Pericardium fibroblast (primary cell): ENCODE measurements around the gene ZNF121. TPM values are rescaled to one million over a fixed set of nuclear protein-coding genes. Genes with fewer than 3 reads are reported as not detected.

Source experiments
- total RNA-seq: library from RNA; depleted of rRNA; stranded (reverse); fragments of >200 nt; gene quantifications from 2 replicates; pipeline ENCODE4 v1.2.3, GENCODE V29; 2015

Gene ZNF121
- total RNA-seq = 11.9 and 19.8 TPM in 2 replicates

GRCh38 chr19:9584073-9584833 is at the start of gene ZNF121:
ZNF121 (minus strand) TSS chr19:9584504; CDS start chr19:9568097, 16,407 bp downstream.

GRCh38 chr19:9621156-9622037 is 37.1 kb upstream of the ZNF121 start, which contains the start of gene ZNF561:
ZNF561 (minus strand) TSS chr19:9621232; CDS start chr19:9619456, 1,776 bp downstream.

GRCh38 chr19:9538183-9539058 is 45.9 kb downstream of the ZNF121 start, which contains the start of gene ZNF426:
ZNF426 (minus strand) TSS chr19:9538645; CDS start chr19:9536232, 2,413 bp downstream.

Other genes starting within 250 kb of the ZNF121 start
- gene ZNF177, start 221.5 kb downstream of the ZNF121 start, total RNA-seq = 0.09 and 1.2 TPM in 2 replicates
- gene ZNF266, start 148.9 kb downstream of the ZNF121 start, total RNA-seq = 7.3 and 7.7 TPM in 2 replicates
- 0.58 and 4.0 TPM in 2 replicates for gene ZNF560, start 85.9 kb downstream of the ZNF121 start, total RNA-seq
- 13.2 and 14.7 TPM in 2 replicates for gene ZNF426, start 45.9 kb downstream of the ZNF121 start, total RNA-seq
- 14.4 and 18.2 TPM in 2 replicates for gene ZNF561, start 36.7 kb upstream of the ZNF121 start, total RNA-seq
- gene ZNF562, start 90.6 kb upstream of the ZNF121 start, total RNA-seq = 9.4 and 21.6 TPM in 2 replicates
- 9.5 and 10.0 TPM in 2 replicates for gene ZNF846, start 184.2 kb upstream of the ZNF121 start, total RNA-seq
- gene FBXL12, start 234.6 kb upstream of the ZNF121 start, total RNA-seq = 26.5 and 28.7 TPM in 2 replicates
- gene UBL5, start 243.4 kb upstream of the ZNF121 start, total RNA-seq = 339 and 624 TPM in 2 replicates